Cerebellar cortex (tissue), 1 donor: ENCODE results near the gene MED25.

Experiments used
- DNase-seq: peaks from one replicate; pipeline ENCODE4 v3.0.0-alpha.2; 2015; ENCODE audit warnings: low spot score

Gene MED25

DNA sequence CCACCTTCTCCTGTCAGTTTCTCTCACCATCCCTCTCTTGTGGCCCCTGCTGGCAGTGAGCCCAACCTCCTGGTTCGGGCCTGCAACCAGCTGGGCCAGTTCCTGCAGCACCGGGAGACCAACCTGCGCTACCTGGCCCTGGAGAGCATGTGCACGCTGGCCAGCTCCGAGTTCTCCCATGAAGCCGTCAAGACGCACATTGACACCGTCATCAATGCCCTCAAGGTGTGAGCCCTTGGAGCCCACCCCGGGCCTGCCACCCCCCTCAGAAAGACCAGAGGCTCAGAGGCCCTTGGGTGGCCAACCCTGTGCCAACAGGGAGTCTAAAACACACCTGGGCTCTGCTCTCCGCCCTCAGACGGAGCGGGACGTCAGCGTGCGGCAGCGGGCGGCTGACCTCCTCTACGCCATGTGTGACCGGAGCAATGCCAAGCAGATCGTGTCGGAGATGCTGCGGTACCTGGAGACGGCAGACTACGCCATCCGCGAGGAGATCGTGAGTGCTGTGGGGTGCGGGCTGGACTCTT lies 18.8 kb upstream of the MED25 start:
- no peak for DNase-seq

DNA sequence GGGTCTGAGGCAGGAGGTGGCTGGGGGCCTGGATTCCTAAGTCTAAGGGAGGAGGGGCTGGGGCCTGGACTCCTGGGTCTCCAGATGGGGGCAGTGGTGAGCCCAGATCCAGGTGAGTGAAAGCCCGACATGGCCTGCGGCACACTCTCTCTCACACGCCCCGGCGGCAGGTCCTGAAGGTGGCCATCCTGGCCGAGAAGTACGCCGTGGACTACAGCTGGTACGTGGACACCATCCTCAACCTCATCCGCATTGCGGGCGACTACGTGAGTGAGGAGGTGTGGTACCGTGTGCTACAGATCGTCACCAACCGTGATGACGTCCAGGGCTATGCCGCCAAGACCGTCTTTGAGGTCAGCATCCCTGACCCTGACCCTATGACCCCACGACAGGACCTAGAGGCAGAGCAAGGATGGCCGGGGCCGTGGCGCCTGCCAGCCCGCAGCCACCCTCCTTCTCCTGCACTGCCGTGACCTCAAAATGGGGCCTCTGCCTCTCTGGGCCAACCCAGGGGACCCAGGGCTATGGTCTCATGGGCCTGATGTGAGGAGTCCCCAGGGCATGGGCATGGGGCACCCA lies 18.2 kb upstream of the MED25 start:
- DNase-seq, result no peak

DNA sequence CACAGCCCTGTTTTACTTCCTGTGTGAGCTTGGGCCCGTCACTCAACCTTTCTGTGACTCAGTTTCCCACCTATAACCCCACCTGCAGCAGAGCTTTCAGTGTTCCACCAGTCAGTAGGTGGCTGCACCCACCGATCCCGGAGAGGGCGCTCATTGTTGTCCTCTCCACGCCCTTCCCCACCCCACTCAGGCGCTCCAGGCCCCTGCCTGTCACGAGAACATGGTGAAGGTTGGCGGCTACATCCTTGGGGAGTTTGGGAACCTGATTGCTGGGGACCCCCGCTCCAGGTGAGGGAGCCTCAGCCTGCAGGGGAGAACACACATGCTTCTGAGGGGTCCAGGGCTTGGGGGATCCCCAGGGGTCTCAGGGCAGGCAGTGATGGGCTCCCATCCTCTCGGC lies 17.3 kb upstream of the MED25 start:
- no peak for DNase-seq

DNA sequence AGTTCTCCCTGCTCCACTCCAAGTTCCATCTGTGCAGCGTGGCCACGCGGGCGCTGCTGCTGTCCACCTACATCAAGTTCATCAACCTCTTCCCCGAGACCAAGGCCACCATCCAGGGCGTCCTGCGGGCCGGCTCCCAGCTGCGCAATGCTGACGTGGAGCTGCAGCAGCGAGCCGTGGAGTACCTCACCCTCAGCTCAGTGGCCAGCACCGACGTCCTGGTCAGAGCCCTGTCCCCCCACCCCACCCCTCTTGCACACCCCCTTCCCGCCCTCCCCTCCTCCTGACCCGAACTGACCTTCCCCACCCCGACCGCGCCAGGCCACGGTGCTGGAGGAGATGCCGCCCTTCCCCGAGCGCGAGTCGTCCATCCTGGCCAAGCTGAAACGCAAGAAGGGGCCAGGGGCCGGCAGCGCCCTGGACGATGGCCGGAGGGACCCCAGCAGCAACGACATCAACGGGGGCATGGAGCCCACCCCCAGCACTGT lies 16.6 kb upstream of the MED25 start:
- no peak for DNase-seq

DNA sequence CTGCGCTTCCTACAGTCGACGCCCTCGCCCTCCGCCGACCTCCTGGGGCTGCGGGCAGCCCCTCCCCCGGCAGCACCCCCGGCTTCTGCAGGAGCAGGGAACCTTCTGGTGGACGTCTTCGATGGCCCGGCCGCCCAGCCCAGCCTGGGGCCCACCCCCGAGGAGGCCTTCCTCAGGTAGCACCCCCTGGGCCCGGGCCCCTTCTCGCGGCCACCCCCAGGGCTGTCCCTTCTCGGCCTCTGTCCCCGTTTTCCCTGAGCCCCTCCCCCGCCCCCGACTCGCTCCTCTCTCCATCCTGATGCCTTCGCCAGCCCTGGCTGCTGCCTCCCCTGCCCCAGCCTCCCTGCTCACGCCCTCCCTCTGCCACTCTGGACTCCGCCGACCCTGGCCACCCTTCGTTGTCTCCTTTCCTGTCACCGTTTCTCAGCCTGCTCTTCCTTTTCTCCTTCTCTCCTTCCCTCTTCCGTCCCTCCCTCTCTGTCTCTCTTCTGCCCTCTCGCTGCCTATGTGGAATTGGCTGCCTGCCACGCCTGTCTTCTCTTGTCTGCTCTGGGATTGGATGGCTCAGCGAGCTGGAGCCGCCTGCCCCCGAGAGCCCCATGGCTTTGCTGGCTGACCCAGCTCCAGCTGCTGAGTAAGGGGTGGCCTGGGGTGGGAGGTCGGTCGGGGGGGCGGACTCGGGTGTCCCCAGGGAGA lies 16.0 kb upstream of the MED25 start:
- DNase-seq, result peak; percentile 97

DNA sequence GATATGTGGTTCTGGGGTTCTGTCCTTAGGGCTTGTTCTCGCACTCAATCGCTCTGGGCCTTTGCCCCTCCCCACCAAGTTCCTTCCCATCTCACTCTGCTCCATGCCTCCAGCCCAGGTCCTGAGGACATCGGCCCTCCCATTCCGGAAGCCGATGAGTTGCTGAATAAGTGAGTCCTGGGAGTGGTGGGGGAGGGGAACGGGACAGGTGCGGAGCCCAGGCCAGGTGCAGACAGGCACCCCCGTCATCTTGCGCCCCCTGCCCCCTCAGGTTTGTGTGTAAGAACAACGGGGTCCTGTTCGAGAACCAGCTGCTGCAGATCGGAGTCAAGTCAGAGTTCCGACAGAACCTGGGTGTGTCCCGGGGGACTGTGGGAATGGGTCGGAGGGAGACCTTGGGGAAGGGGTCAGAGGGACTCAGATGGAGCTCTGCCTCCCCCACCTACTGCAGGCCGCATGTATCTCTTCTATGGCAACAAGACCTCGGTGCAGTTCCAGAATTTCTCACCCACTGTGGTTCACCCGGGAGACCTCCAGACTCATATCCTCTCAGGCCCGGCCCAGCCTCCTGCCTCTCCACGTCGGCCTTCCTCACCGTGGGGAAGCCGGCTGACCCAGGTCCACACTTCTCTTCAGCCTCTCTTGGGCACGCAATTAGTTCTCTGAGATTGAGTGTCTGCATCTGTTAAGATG lies 15.1 kb upstream of the MED25 start:
- no peak for DNase-seq

DNA sequence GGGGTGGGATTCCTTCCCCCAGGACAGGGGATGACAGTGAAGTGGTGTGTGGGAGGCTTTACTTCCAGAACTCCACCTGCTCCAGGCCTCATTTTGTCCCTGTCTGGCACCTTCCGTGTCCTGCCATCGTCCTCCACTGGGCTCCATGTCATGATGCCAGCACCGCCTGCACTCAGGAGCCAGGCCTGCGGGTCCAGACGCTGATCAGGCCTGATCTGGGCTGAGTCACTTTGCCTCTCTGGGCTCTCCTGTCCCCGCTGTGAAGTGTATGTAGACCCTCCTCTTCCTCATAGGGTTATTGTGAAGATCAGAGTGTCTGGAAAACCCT lies 14.6 kb upstream of the MED25 start:
- no peak for DNase-seq

DNA sequence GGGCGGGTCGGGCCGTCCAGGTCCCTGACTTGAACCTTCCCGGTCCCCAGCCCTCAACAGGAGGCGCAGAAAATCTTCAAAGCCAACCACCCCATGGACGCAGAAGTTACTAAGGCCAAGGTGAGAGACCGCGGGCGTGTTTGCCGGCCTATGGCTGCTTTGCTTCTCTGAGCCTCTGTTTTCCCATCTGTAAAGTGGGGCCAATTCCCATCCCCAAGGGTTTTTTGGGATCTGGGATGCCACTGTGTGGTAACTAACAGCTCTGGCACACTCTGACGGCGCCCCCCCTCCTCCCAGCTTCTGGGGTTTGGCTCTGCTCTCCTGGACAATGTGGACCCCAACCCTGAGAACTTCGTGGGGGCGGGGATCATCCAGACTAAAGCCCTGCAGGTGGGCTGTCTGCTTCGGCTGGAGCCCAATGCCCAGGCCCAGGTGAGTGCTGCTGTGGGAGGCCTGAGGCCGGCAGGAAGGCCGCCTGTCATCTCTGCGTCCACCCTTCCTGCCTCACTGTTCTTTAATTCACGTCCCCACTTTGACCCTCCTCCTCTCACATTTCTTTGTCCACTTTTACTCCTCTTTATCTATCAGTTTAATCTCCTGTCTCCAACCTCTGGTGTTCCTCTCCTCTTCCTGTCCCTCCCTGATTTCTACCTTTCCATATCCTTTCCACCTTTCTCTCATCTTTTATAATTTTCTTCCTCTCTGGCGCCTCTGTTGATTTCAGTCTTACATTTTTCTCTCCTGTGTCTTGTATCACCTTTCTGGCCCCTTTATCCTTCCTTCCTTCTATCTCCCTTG lies 12.1 kb upstream of the MED25 start:
- no peak for DNase-seq

DNA sequence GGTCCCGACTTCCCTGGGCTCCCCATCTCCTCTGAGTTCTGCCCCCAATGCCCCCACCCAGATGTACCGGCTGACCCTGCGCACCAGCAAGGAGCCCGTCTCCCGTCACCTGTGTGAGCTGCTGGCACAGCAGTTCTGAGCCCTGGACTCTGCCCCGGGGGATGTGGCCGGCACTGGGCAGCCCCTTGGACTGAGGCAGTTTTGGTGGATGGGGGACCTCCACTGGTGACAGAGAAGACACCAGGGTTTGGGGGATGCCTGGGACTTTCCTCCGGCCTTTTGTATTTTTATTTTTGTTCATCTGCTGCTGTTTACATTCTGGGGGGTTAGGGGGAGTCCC lies 11.5 kb upstream of the MED25 start:
- no peak for DNase-seq

DNA sequence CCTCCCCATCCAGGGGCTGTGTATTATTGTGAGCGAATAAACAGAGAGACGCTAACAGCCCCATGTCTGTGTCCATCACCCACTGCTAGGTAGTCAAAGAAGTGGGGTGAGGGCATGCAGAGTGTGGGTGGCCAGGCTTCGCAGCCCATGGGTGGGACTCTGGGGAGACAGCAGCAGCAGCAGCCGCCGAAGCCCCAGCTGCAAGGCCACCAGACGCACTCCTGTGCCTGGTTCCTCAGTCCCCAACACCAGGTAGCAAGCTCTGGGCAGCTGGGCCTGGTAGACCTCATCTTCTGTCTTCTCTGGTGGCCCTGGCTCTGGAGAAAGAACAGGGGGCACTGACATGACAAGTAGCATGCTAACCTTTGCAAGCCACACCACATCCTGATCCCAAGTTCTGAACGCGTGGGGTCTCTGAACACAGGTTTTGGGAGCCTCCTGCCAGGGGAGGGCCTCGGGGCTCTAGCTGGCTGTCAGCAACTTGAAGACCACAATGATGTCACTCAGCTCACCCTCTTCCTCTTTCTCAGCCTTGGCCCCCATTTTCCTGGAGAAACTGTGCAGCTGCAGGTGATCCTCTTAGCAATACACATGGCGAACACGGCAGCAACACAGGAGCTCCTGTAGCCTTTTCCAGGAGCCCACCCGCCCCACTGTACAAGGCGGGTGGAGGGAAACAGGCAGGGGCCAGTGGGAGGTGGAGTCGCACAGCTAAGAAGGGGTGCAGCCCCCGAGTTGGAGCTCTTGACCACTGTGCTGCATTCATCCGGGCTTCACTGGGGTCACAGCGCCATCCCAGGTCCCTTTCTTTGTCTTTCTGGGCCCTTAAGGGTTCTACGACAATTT lies 10.8 kb upstream of the MED25 start:
- DNase-seq, result no peak

DNA sequence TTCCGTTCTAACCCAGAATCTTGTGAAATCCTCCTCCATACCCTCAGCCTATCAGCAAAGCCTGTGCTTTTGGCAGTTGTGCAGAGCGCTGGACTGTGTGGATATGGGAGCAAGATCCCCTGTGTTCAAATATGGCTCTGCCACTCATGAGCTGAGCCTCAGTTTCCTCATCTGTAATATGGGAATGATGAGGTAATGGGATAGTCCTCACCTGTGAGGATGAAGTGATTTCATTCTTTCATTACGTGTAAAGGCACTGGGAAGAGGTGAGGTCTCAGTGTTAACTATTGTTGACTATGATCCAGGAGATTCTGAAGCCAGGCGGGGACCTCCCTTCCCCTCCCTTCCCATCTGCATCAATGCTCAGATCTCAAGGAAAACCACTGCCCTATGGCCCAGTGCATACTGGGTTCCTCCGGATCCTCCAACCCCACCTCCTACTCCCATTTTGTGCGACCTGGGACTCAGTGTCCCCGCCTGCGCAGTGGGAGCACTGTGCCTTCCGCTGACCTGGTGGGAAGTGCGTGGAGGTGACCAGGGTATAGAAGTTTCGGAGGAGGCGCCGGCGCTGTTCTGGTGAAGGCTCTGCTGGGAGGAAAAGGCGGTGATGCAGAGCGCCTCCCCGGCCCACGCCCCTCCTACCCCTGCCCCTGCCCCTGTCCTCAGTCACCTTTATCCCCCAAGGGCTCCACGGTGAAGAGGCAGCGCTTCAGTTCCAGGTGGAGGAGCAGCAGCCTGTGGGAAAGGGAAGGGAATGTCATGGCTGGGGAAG lies 10.0 kb upstream of the MED25 start:
- DNase-seq, result no peak

DNA sequence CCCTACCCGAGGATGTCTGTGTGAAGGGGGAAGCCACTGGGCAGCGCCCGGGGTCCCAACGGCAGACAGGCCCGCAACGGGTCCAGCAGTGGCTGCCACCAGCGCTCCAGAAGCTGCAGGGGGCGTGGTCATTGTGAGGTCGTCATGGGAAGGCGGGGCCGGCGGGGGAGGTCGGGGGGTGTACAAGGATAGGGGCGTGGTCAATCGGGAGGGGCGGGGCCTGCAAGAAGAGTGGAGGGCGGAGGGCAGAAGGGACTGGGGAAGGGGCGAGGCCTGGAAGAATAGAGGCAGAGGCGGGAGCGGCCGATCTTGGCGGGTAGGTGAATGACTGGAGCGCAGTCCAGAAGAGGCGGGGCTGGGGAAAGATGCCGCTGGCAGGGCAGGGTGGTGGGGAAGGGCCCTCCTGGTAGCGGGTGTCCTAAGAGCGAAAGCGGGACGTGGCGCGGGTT lies 9.4 kb upstream of the MED25 start:
- peak; percentile 84 for DNase-seq

DNA sequence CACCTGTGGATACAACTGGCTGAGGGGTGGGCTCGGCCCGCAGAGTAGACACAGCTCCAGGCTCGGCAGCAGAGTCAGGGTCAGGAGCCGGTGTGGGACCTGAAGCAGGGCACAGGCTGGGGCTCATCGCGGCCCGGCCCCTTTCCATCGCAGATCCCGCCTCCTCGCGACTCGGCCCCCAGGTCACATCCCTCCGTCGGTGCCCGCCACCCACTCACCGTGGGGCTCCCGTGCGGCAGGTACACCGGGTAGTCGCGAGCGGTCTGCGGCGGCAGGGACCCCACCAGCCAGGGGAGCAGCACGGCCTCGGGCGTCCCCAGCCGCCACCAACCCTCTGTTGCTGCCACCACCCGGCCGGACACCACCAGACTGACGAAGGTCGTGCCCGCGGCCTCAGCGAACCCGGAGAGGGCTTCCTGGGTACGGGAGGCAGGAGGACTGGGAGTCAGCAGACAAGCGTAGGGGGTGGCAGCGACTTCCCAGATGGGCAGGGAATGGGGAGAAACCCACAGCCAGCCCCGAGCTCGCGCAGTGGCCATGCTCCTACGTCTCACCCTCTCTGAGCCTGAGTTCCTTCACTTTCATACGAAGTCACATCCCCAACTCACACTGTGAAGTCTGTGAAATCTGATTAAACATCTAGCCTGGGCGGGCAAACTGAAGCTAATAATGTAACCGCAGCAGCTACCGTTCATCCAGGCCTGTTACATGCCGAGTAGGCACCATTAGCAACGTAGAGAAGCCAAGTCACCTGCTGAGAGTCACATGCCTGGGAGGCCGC lies 8.7 kb upstream of the MED25 start:
- peak; percentile 65 for DNase-seq

DNA sequence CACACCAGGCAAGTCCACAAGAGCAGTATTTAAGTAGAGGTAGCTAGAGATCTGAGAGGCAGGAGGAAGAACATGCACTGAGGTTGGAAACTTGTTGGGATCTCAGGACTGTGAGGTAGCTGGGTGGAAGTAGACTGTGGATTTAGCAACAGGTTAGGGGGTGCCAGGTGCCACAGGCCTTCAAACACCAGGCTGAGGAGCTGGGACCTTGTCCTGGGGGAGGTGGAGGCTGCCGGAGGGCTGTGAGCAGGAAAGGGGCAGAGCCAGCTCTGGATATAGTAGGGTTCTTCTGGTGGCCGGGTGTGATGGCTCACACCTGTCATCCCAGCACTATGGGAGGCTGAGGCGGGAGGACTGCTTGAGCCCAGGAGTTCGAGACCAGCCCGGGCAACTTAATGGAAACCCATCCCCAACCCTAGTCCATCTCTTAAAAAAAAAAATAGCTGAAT lies 8.1 kb upstream of the MED25 start:
- DNase-seq, result no peak

DNA sequence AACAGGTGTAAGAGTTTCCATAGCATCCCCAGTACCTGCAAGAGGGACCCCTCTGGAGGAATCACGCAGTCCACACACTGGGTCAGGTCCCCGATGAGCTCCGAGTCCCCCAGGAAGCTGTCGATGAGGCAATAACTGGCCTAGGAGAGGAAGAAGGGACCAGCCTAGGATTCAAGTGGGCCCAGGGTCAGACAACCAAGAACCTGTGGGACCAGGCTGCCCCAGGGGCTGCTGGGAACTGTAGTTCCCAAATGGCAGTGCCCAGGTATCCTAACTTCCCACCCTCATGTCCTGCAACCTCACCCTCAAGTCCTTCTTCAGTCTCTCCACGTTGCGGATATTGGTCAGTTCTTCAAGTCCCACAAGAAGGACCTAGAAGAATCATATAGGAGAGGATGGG lies 6.8 kb upstream of the MED25 start:
- no peak for DNase-seq

DNA sequence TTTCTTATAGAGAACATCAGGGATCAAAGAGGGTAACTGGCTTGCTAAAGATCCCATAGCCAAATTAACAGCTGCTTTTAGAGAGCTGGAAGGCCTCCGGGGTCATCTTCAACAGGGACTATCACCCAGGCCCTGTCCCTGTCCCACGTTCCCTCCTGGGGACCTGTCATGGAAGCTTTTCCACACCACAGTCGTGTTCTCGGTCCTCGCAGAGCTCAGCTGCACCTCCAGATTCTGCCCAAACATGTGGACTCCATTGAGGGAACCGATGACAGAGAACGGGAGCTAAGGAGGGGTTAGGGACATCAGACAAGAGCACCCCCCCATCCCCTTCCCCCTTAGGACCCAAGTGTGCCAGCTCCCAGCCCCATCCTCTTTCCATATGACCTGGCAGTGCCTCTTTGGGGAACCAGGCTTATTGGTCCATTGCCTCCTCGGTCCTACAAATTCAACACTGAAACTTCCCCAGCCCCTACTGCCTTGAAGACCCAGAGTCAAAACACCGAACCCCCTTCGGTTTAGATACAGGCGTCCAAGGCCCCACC lies 5.6 kb upstream of the MED25 start:
- DNase-seq, result no peak

DNA sequence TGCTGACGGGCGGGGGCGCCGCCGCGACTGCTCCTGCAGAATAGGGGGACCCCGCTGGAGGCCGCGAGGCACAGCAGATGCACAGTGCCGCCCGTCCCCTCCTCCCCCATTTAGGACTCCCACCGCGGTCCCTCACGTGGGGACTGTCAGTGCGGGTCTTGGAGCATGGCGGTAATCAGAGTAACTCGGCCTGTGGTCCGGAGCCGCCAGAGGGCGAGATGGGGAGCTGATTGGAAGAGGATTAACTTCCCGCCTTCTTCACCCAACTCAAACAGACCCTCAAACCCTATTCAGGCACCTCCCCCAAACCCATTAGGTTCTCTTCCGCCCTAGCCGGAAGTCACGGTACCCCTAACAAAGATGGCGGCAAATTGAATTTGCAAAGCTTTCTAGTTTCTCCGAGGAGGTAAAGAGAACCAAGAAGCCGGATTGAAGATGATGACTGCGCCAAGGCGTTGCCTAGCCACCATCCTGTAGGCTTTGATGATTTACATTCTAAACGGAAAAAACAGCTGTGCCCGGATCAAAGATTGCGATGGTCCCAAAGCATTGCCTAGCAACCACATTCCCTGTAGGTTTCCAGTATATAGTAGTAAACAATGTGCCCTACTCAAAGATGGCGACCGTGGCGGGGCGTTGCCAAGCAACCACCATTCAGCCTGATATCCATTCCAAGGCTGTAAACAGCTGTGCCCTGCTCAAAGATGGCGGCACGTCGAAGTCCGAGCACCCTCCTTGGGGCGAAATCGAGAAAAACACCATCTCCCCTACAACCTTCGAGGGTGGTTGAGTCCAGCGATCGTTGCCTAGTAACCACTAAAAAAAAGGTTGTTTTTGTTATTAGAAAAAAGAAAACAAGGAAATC lies 4.9 kb upstream of the MED25 start, which contains the start of gene FUZ:
FUZ (minus strand) TSS at position 296 of the 865 bp plus-strand sequence; CDS start at position 110, 186 bp downstream.
- DNase-seq, result peak; percentile 99

DNA sequence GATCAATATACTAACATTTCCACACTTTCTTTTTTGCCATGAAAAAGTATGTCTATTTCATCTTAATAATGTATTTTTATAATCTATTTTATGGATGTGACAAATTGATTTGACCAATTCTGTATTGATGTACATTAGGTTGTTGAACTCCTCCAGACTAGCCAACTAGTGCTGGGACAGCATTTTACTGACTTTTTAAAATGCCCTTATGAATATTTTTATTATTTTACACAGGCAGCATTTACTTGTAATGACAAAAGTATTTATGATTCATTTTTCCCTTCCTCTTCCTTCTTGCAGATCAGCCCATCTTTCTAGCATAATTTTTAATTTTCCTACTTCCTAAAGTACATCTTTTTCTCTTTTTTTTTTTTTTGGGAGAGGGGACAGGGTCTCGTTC lies 4.1 kb upstream of the MED25 start:
- DNase-seq, result no peak
